ENCODE measurements around the gene TOMM22.

The TOMM22 gene

GRCh38 chr22:38728871-38729796, 47.4 kb downstream of the TOMM22 start:
- no peak for DNase-seq (ENCODE audit: extremely low read depth, insufficient read length)
- H3K36me3 ChIP-seq (ENCODE audit: control insufficient read depth, insufficient read depth, low read length) = peaks cover 65% of the 10 kb centered on the region
- H3K27me3 ChIP-seq (replicated peaks; ENCODE audit: control insufficient read depth, insufficient read depth, low read length) = no peaks in the 10 kb centered on the region
- H3K4me3 ChIP-seq (replicated peaks; ENCODE audit: low read depth, low read length) = no peak overlapping the region
- TF ChIP-seq CTCF (IDR thresholded peaks at IDR 0.05; ENCODE audit: insufficient read depth, low read length, poor library complexity, severe bottlenecking) = no peak

- DNase-seq (ENCODE audit: extremely low read depth, insufficient read length) = no peak
- H3K36me3 ChIP-seq (ENCODE audit: control insufficient read depth, insufficient read depth, low read length) = peaks cover 63% of the 10 kb centered on the region
Measured at GRCh38 chr22:38729946-38730345, 48.2 kb downstream of the TOMM22 start.

GRCh38 chr22:38730411-38730871, 48.7 kb downstream of the TOMM22 start:
- H3K4me3 ChIP-seq (replicated peaks; ENCODE audit: low read depth, low read length) = no peak overlapping the region
- H3K27me3 ChIP-seq (replicated peaks; ENCODE audit: control insufficient read depth, insufficient read depth, low read length) = no peaks in the 10 kb centered on the region
- H3K36me3 ChIP-seq (ENCODE audit: control insufficient read depth, insufficient read depth, low read length) = peaks cover 65% of the 10 kb centered on the region
- TF ChIP-seq CTCF (IDR thresholded peaks at IDR 0.05; ENCODE audit: insufficient read depth, low read length, poor library complexity, severe bottlenecking) = no peak
- DNase-seq (ENCODE audit: extremely low read depth, insufficient read length) = no peak

More at GRCh38 chr22:38729946-38730345, 48.2 kb downstream of the TOMM22 start:
- Histone ChIP-seq H3K4me3 (replicated peaks; ENCODE audit: low read depth, low read length) (no peak overlapping the region), H3K27me3 (replicated peaks; ENCODE audit: control insufficient read depth, insufficient read depth, low read length) (no peaks in the 10 kb centered on the region)
- no peak for TF ChIP-seq CTCF (IDR thresholded peaks at IDR 0.05; ENCODE audit: insufficient read depth, low read length, poor library complexity, severe bottlenecking)

- peaks cover 60% of the 10 kb centered on the region for H3K36me3 ChIP-seq (ENCODE audit: control insufficient read depth, insufficient read depth, low read length)
- H3K4me3 ChIP-seq (replicated peaks; ENCODE audit: low read depth, low read length) = no peak overlapping the region
- TF ChIP-seq CTCF (IDR thresholded peaks at IDR 0.05; ENCODE audit: insufficient read depth, low read length, poor library complexity, severe bottlenecking) = no peak
- DNase-seq (ENCODE audit: extremely low read depth, insufficient read length) = no peak
- H3K27me3 ChIP-seq (replicated peaks; ENCODE audit: control insufficient read depth, insufficient read depth, low read length) = no peaks in the 10 kb centered on the region
Measured at GRCh38 chr22:38731703-38732161, 50.0 kb downstream of the TOMM22 start.

- Histone ChIP-seq H3K4me3 (replicated peaks; ENCODE audit: low read depth, low read length) (no peak overlapping the region), H3K27me3 (replicated peaks; ENCODE audit: control insufficient read depth, insufficient read depth, low read length) (no peaks in the 10 kb centered on the region), H3K36me3 (ENCODE audit: control insufficient read depth, insufficient read depth, low read length) (peaks cover 60% of the 10 kb centered on the region)
- DNase-seq (ENCODE audit: extremely low read depth, insufficient read length) = no peak
- no peak for TF ChIP-seq CTCF (IDR thresholded peaks at IDR 0.05; ENCODE audit: insufficient read depth, low read length, poor library complexity, severe bottlenecking)
Measured at GRCh38 chr22:38732251-38732815, 50.6 kb downstream of the TOMM22 start.
